ENCODE measurements around the gene AGPAT4.

GRCh38 chr6:161085246-161085645 lies 188.6 kb downstream of the AGPAT4 start:
- TF ChIP-seq EZH2phosphoT487 (IDR thresholded peaks at IDR 0.05; ENCODE audit: borderline replicate concordance, low read depth, low read length) (no peak), CTCF (conservative IDR thresholded peaks at IDR 0.05; ENCODE audit: low read length) (no peak)
